ENCODE data around the gene RNF144A. TPM values are rescaled to one million over a fixed set of nuclear protein-coding genes. Genes with fewer than 3 reads are reported as not detected.
"Not testable (repeated sequence)": the region's sequence is repeated elsewhere in the genome, so short reads cannot be mapped to it uniquely, and the experiment has no call there.

Gene RNF144A
- total and polyA plus RNA-seq, 7 donors: 2.4 to 15.6 (median 8.7) TPM

- Histone ChIP-seq H3K4me1 (peaks cover 17% of the 10 kb centered on the region), H3K36me3 (ENCODE audit: insufficient read depth in 1 of 2, low read depth in 1 of 2) (no peaks in the 10 kb centered on the region), H3K4me3 (no peak overlapping the region), H3K9me3 (no peaks in the 10 kb centered on the region), H3K27ac (no peak overlapping the region), H3K27me3 (ENCODE audit: insufficient read depth in 3 of 3, low read length in 2 of 3) (no peaks in the 10 kb centered on the region)
- intact Hi-C loops (cut with DNase I): no loop called here
- WGBS, 3 donors: 76 to 86% (median 80%) methylated on average over 3 of the region's 3 CpGs
- ATAC-seq (no peak), DNase-seq (no peak)
- TF ChIP-seq CTCF (IDR thresholded peaks at IDR 0.05): no peak
Measured at GRCh38 chr2:6887751-6888192, 29.4 kb upstream of the RNF144A start.

GRCh38 chr2:6888724-6889123, 28.5 kb upstream of the RNF144A start:
- DNase-seq (no peak), ATAC-seq (no peak)
- Histone ChIP-seq H3K9me3 (no peaks in the 10 kb centered on the region), H3K4me1 (peaks cover 7% of the 10 kb centered on the region), H3K27ac (no peak overlapping the region), H3K27me3 (ENCODE audit: insufficient read depth in 3 of 3, low read length in 2 of 3) (no peaks in the 10 kb centered on the region), H3K36me3 (ENCODE audit: insufficient read depth in 1 of 2, low read depth in 1 of 2) (peaks cover 0 to 3% of the 10 kb centered on the region in 2 donors), H3K4me3 (no peak overlapping the region)
- intact Hi-C loops (cut with DNase I): no loop called here
- WGBS, 3 donors: 90 to 94% (median 92%) methylated on average over 4 of the region's 4 CpGs
- no peak for TF ChIP-seq CTCF (IDR thresholded peaks at IDR 0.05)

GRCh38 chr2:6893876-6894482, 23.2 kb upstream of the RNF144A start:
- no peak for ATAC-seq
- TF ChIP-seq CTCF (IDR thresholded peaks at IDR 0.05): no peak
- H3K4me1 ChIP-seq: no peaks in the 10 kb centered on the region
- no peak overlapping the region for H3K4me3 ChIP-seq
- peaks cover 0 to 3% of the 10 kb centered on the region in 2 donors for H3K36me3 ChIP-seq (ENCODE audit: insufficient read depth in 1 of 2, low read depth in 1 of 2)
- H3K9me3 ChIP-seq: no peaks in the 10 kb centered on the region
- DNase-seq: no peak
- H3K27ac ChIP-seq: no peak overlapping the region
- 87 to 89% (median 88%) methylated on average over 2 of the region's 2 CpGs for WGBS, 3 donors
- H3K27me3 ChIP-seq (ENCODE audit: insufficient read depth in 3 of 3, low read length in 2 of 3): no peaks in the 10 kb centered on the region
- intact Hi-C loops (cut with DNase I): no loop called here

GRCh38 chr2:6896930-6897759, 20.1 kb upstream of the RNF144A start:
- 67 to 77% (median 70%) methylated on average over 5 of the region's 5 CpGs for WGBS, 3 donors
- no peak overlapping the region for H3K27ac ChIP-seq

GRCh38 chr2:6902581-6902980, 14.6 kb upstream of the RNF144A start:
- H3K9me3 ChIP-seq; intact Hi-C loops (cut with DNase I); H3K4me3 ChIP-seq; H3K27me3 ChIP-seq (ENCODE audit: insufficient read depth in 3 of 3, low read length in 2 of 3); ATAC-seq; H3K27ac ChIP-seq; H3K4me1 ChIP-seq; H3K36me3 ChIP-seq (ENCODE audit: insufficient read depth in 1 of 2, low read depth in 1 of 2); DNase-seq: not testable (repeated sequence)
- 88 to 95% (median 94%) methylated on average over 2 of the region's 2 CpGs for WGBS, 3 donors

More at GRCh38 chr2:6896930-6897759, 20.1 kb upstream of the RNF144A start:
- no peak for DNase-seq
- ATAC-seq: peak in 2 of 4 donors; percentile 58 to 83
- Histone ChIP-seq H3K4me3 (no peak overlapping the region), H3K36me3 (ENCODE audit: insufficient read depth in 1 of 2, low read depth in 1 of 2) (peaks cover 0 to 3% of the 10 kb centered on the region in 2 donors), H3K4me1 (no peaks in the 10 kb centered on the region), H3K27me3 (ENCODE audit: insufficient read depth in 3 of 3, low read length in 2 of 3) (no peaks in the 10 kb centered on the region), H3K9me3 (no peaks in the 10 kb centered on the region)
- intact Hi-C loops (cut with DNase I): loop anchor here (1.0 to 2.0 kb wide), 2 partner anchors 147 to 148 kb away; no protein-coding TSS in a partner anchor
- TF ChIP-seq CTCF (IDR thresholded peaks at IDR 0.05): peak; percentile 81

All from psoas muscle (tissue), 8 donors.